ENCODE data around the gene BTRC. TPM values are rescaled to one million over a fixed set of nuclear protein-coding genes. Genes with fewer than 3 reads are reported as not detected.
A peak's percentile ranks its signal among the peaks of the same experiment; 100 is the strongest.

The BTRC gene
- total and polyA plus RNA-seq, 10 of the 15 experiments (the other 5 are each of a cell fraction or from before 2014, with no cell fraction given) = 2.2 to 18.6 (median 8.6) TPM

- TF ChIP-seq RELB (IDR thresholded peaks at IDR 0.05; ENCODE audit: low read depth) (no peak), EP300 (IDR thresholded peaks at IDR 0.05; ENCODE audit: borderline replicate concordance in 1 of 2, control insufficient read depth in 1 of 2, low read depth in 2 of 2, low read length in 2 of 2) (no peak), CEBPB (IDR thresholded peaks at IDR 0.05; ENCODE audit: borderline replicate concordance in 1 of 2, low read depth in 2 of 2, low read length in 2 of 2) (no peak), PML (IDR thresholded peaks at IDR 0.05; ENCODE audit: low read length) (no peak), E4F1 (IDR thresholded peaks at IDR 0.05; ENCODE audit: borderline replicate concordance, partially characterized antibody) (no peak), MYC (IDR thresholded peaks at IDR 0.05; ENCODE audit: insufficient read depth, insufficient read length, insufficient replicate concordance, low read length, severe bottlenecking) (no peak), NR2C2 (IDR thresholded peaks at IDR 0.05; ENCODE audit: borderline replicate concordance, control insufficient read depth, insufficient read length, low read depth) (no peak), FOXK2 (IDR thresholded peaks at IDR 0.05) (no peak), ZNF384 (IDR thresholded peaks at IDR 0.05; ENCODE audit: borderline replicate concordance, low read depth, low read length) (no peak), E2F8 (IDR thresholded peaks at IDR 0.05; ENCODE audit: low read depth, partially characterized antibody) (no peak), LARP7 (IDR thresholded peaks at IDR 0.05) (peak; percentile 69), EGR1 (IDR thresholded peaks at IDR 0.05; ENCODE audit: borderline replicate concordance in 1 of 2, low read depth in 2 of 2, low read length in 2 of 2) (peak in 1 of 2 experiments; percentile 3; a peak in 1 of 3 replicates), RUNX3 (IDR thresholded peaks at IDR 0.05; ENCODE audit: low read length) (peak; percentile 63), NFYA (IDR thresholded peaks at IDR 0.05; ENCODE audit: borderline replicate concordance, low read depth, low read length) (no peak), MYB (IDR thresholded peaks at IDR 0.05; ENCODE audit: borderline replicate concordance, low read depth, low read length) (no peak), TCF3 (IDR thresholded peaks at IDR 0.05; ENCODE audit: borderline replicate concordance, insufficient read depth, low read depth, low read length) (no peak), JUNB (IDR thresholded peaks at IDR 0.05) (no peak), NKRF (conservative IDR thresholded peaks at IDR 0.05) (no peak)
Observed at GRCh38 chr10:101569622-101570427, 215.9 kb downstream of the BTRC start (continued).

Measured in GM12878 (cell line).